T-helper 1 cell (primary cell): Measurements from ENCODE around the gene TSC22D4.
"Not testable (repeated sequence)": the region's sequence is repeated elsewhere in the genome, so short reads cannot be mapped to it uniquely, and the experiment has no call there.

Source experiments
- DNase-seq, 5 donors: peaks; one replicate each; pipeline ENCODE4 v3.0.0-alpha.2; 2012 to 2020
- total RNA-seq, 4 donors: gene quantifications; one replicate each; lab custom pipeline; 2026; lab: John Stamatoyannopoulos, UW

TSC22D4 gene
- total RNA-seq = 75.6 to 90.9 (median 82.0) reads per million in 4 donors

GRCh38 chr7:100478958-100479660, at the start of gene TSC22D4:
Gene TSC22D4 (minus strand): TSS chr7:100479214. CDS start chr7:100478038, 1,176 bp downstream.
- DNase-seq = peak; percentile 85 to 93 (median 89)

- not testable (repeated sequence) for DNase-seq
Observed at GRCh38 chr7:100528108-100528866, 49.3 kb upstream of the TSC22D4 start.

- DNase-seq = not testable (repeated sequence)
Observed at GRCh38 chr7:100523192-100523591, 44.2 kb upstream of the TSC22D4 start.

GRCh38 chr7:100521909-100522593, 43.0 kb upstream of the TSC22D4 start:
- DNase-seq = not testable (repeated sequence)

GRCh38 chr7:100521076-100521475, 42.1 kb upstream of the TSC22D4 start:
- no peak for DNase-seq

GRCh38 chr7:100520138-100520537, 41.1 kb upstream of the TSC22D4 start:
- DNase-seq = no peak

GRCh38 chr7:100519580-100519979, 40.6 kb upstream of the TSC22D4 start:
- DNase-seq = no peak

- DNase-seq = no peak
Observed at GRCh38 chr7:100517305-100517704, 38.3 kb upstream of the TSC22D4 start.

GRCh38 chr7:100516135-100516812, 37.3 kb upstream of the TSC22D4 start:
- DNase-seq = peak; percentile 11 to 60 (median 32)

- DNase-seq = no peak
Observed at GRCh38 chr7:100515072-100515532, 36.1 kb upstream of the TSC22D4 start.

GRCh38 chr7:100513212-100513810, 34.3 kb upstream of the TSC22D4 start:
- DNase-seq = no peak

GRCh38 chr7:100510437-100511239, 31.6 kb upstream of the TSC22D4 start:
- DNase-seq = no peak

- no peak for DNase-seq
Observed at GRCh38 chr7:100509231-100509630, 30.2 kb upstream of the TSC22D4 start.

GRCh38 chr7:100506356-100506923, 27.4 kb upstream of the TSC22D4 start:
- no peak for DNase-seq

- DNase-seq = no peak
Observed at GRCh38 chr7:100504887-100505611, 26.0 kb upstream of the TSC22D4 start.

- not testable (repeated sequence) for DNase-seq
Observed at GRCh38 chr7:100504031-100504430, 25.0 kb upstream of the TSC22D4 start.

- DNase-seq = not testable (repeated sequence)
Observed at GRCh38 chr7:100500743-100501142, 21.7 kb upstream of the TSC22D4 start.

GRCh38 chr7:100496509-100496908, 17.5 kb upstream of the TSC22D4 start:
- DNase-seq = no peak

- DNase-seq = peak in 2 of 5 donors; percentile 52 to 57
Observed at GRCh38 chr7:100493476-100494264, 14.7 kb upstream of the TSC22D4 start.
